ENCODE data around the gene ABCG4. TPM values are rescaled to one million over a fixed set of nuclear protein-coding genes. Genes with fewer than 3 reads are reported as not detected.

Gene ABCG4
- total RNA-seq, 6 donors from 2014 or later: 0.06 to 0.78 TPM; not detected in 4

GRCh38 chr11:119210050-119210449, 61.2 kb downstream of the ABCG4 start:
- Histone ChIP-seq H3K27ac (no peak overlapping the region), H3K4me1 (peaks cover 4 to 36% (median 21%) of the 10 kb centered on the region in 4 donors), H3K27me3 (no peaks in the 10 kb centered on the region), H3K9me3 (no peaks in the 10 kb centered on the region), H3K4me3 (no peak overlapping the region), H3K36me3 (no peaks in the 10 kb centered on the region)
- DNase-seq: no peak
- no peak for TF ChIP-seq POLR2AphosphoS5 (IDR thresholded peaks at IDR 0.05)
- no peak for TF ChIP-seq CTCF (IDR thresholded peaks at IDR 0.05)
- no peak for TF ChIP-seq POLR2A (IDR thresholded peaks at IDR 0.05)
- TF ChIP-seq EP300 (IDR thresholded peaks at IDR 0.05): no peak
- ATAC-seq (ENCODE audit: low FRiP score in 2 of 2): no peak
- 62 to 83% methylated on average over 3 of the region's 3 CpGs for WGBS, 2 donors

Other genes with a start within 250 kb of the ABCG4 start
- gene BCL9L, start 223.1 kb upstream of the ABCG4 start, total RNA-seq: 10 to 100 TPM; 28.7 to 70.2 (median 66.4) TPM
- not detected for gene UPK2, start 192.8 kb upstream of the ABCG4 start, total RNA-seq
- gene FOXR1, start 177.3 kb upstream of the ABCG4 start, total RNA-seq: not detected
- gene CENATAC, start 150.9 kb upstream of the ABCG4 start, total RNA-seq: 100 to 1,000 TPM in 3 of 6 donors, 10 to 100 TPM in 3; 44.3 to 407 (median 94.3) TPM
- 1,000 to 10,000 TPM in 2 of 6 donors, 100 to 1,000 TPM in 4; 253 to 1,288 (median 830) TPM for gene RPS25, start 130.7 kb upstream of the ABCG4 start, total RNA-seq
- 10 to 100 TPM; 44.2 to 77.5 (median 63.6) TPM for gene TRAPPC4, start 130.3 kb upstream of the ABCG4 start, total RNA-seq
- gene SLC37A4, start 118.2 kb upstream of the ABCG4 start, total RNA-seq: 10 to 100 TPM; 11.4 to 29.0 (median 19.9) TPM
- 100 to 1,000 TPM in 1 of 6 donors, 10 to 100 TPM in 5; 33.5 to 202 (median 72.7) TPM for gene HYOU1, start 91.8 kb upstream of the ABCG4 start, total RNA-seq
- gene VPS11, start 81.2 kb upstream of the ABCG4 start, total RNA-seq: 10 to 100 TPM; 24.9 to 88.0 (median 40.4) TPM
- gene HMBS, start 64.2 kb upstream of the ABCG4 start, total RNA-seq: 10 to 100 TPM in 5 of 6 donors, 1 to 10 TPM in 1; 8.4 to 20.4 (median 13.4) TPM
- 10 to 100 TPM; 18.6 to 43.9 (median 28.3) TPM for gene DPAGT1, start 47.2 kb upstream of the ABCG4 start, total RNA-seq
- gene C2CD2L, start 41.7 kb upstream of the ABCG4 start, total RNA-seq: 10 to 100 TPM; 13.0 to 26.2 (median 19.8) TPM
- gene HINFP, start 27.5 kb upstream of the ABCG4 start, total RNA-seq: 10 to 100 TPM; 22.3 to 90.1 (median 25.6) TPM
- gene NLRX1, start 19.7 kb downstream of the ABCG4 start, total RNA-seq: 10 to 100 TPM; 13.1 to 34.5 (median 20.2) TPM
- gene NHERF4, start 36.4 kb downstream of the ABCG4 start, total RNA-seq: 1 to 10 TPM in 1 of 6 donors, under 1 TPM in 3, not detected in 2; 0.29 to 1.0 (median 0.81) TPM
- gene CBL, start 57.3 kb downstream of the ABCG4 start, total RNA-seq: 10 to 100 TPM; 15.4 to 32.2 (median 18.9) TPM
- gene MCAM, start 168.1 kb downstream of the ABCG4 start, total RNA-seq: 100 to 1,000 TPM in 3 of 6 donors, 10 to 100 TPM in 3; 39.8 to 222 (median 76.5) TPM
- gene RNF26, start 185.5 kb downstream of the ABCG4 start, total RNA-seq: 10 to 100 TPM in 5 of 6 donors, 1 to 10 TPM in 1; 5.2 to 25.5 (median 14.8) TPM
- gene C1QTNF5, start 191.8 kb downstream of the ABCG4 start, total RNA-seq: 10 to 100 TPM; 10.5 to 57.2 (median 26.4) TPM
- gene MFRP, start 197.7 kb downstream of the ABCG4 start, total RNA-seq: not detected
- gene USP2, start 232.6 kb downstream of the ABCG4 start, total RNA-seq: 1 to 10 TPM; 1.7 to 5.0 (median 3.0) TPM